HG03066 (cell line): ENCODE measurements around the gene CDC27.
"Not testable (repeated sequence)": the region's sequence is repeated elsewhere in the genome, so short reads cannot be mapped to it uniquely, and the experiment has no call there.

Source experiments
- ATAC-seq: cut with Tn5 transposase; IDR thresholded peaks from one replicate; pipeline ENCODE4 v1.9.1; 2021; ENCODE audit warnings: low read depth; ENCODE audit not compliant: unreplicated experiment

Gene CDC27

DNA sequence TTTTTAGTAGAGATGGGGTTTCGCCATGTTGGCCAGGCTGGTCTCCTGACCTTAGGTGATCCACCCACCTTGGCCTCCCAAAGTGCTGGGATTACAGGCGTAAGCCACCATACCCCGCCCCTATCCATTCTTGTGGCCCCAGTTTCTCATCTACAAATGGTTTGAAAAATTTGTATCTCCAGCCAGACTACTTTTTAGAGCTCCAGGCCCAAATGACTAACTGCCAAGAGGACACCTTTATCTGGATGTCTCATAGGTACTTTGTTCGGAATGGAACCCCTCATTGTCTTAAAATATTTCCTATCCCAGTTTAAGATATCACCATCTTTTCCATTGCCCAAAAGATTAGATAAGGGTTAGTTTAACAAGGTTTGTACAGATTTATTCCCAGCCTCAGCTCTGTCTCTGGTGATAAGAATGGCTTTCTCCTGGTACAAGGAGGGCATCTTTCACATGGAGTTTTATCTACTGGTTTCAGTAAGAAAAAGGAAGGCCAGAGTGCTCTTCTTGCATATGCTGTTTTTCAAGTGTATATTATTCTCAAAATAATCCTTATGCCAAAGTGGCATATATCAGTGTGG lies 4.9 kb upstream of the CDC27 start:
- no peak for ATAC-seq

DNA sequence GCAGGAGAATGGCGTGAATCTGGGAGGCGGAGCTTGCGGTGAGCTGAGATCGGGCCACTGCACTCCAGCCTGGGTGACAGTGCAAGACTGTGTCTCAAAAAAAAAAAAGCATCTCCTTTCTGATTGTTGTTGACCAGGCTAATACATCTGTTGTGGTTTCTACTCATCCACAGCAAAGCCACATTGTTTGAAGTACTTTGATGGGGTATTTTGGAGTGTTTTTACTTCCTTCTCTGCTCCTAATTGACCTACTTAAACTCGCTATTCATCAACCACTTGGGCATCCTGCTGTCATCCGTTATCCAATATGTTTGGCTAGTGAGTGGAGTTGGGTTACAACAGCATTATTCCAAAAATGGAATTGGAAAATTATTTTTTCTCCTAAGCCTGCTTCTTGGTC lies 3.5 kb upstream of the CDC27 start:
- ATAC-seq = no peak

GRCh38 chr17:47190770-47191169 lies 1.7 kb upstream of the CDC27 start:
- no peak for ATAC-seq

DNA sequence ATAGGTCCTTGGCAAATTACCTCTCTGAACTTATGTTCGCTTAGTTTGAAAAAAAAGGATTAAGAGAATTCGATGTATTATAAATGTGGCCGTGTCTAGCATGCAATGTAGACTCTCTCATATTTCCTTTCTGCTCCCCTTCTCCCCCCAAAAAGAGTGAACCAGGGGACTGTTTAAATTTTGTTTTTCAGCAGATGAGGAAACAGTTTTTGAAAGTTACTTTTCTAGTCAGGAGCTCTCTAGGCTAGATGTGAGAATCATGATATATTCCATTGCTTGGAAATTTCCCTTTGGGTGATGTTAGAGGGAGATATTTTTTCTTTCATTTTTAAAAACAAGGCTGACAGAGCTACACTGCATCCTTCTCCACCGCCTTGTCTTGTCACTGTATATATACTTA lies 1.1 kb upstream of the CDC27 start:
- ATAC-seq = no peak

DNA sequence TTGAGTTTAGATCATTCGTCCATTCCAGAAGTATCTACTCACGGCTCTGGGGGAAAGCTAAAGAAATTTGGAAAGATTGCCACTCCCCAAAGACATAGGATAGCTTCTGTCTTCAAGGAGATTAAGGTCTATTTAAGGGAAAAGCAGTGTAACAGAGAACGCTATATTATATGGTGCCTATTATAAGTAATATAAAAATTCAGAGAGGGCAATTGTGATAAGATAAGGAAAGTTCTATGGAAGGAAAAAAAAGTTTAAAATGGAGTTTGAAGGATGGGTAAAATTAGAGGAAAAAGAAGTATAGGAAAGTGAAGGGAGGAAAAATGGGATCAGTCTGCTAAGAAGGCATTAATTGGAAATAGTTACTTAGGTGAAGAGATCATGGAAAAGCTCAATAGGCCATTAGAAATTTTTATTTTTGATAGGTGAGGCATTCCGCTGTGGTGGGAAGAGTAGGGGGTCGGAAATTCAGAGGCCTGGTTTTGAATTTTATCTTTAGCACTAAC lies 690 bp upstream of the CDC27 start:
- ATAC-seq = no peak

- ATAC-seq = no peak
Measured at GRCh38 chr17:47188271-47188875, 722 bp downstream of the CDC27 start.

DNA sequence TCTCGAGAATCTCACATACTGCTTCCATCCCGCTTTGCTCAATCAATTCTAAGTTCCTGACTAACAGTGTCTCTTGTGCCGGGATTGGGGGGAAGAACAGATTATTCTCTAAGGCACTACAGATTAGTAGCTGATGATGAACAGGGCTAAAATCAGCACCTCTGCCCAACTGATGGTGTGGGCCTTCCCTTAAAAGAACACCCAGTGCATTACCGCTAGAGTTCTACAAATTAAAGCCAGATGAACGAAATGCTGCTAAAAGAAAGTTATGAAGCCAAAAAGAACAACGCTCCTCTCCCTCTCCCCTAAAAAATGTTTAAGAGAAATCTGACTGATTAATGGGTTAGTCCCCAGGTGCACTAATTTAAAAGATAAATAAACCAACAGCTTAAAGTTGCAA lies 4.4 kb downstream of the CDC27 start:
- ATAC-seq = no peak

DNA sequence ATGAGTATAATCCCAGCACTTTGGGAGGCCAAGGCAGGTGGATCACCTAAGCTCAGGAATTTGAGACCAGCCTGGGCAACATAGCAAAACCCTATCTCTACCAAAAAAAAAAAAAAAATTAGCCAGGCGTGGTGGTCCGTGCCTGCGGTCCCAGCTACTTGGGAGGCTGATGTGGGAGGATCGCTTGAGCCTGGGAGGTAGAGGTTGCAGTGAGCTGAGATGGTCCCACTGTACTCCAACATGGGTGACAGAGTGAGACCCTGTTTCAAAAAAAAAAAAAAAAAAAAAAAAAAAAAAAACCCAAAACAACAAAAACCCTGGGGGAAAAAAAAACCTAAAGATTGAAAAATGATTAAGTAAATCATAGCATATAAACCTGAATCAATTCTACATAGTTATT lies 8.1 kb downstream of the CDC27 start:
- ATAC-seq = not testable (repeated sequence)

DNA sequence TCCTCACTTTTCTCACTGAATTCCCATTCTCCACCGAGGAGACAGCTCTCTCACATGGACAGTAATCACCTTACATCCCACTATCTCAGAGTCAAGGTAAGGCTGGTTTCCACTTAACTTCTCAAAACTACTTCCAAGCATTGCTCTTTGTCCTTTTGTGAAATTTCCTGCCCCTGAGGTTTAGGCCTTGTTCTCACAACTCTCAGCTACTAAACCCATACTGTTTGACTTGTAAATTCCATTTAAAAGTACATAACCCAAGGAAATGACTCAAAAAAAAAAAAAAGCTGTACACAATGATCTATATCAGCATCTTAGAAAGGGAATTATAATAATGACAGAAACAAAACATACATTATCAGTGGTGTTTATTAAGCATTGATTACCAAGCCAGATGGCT lies 8.8 kb downstream of the CDC27 start:
- ATAC-seq = no peak

DNA sequence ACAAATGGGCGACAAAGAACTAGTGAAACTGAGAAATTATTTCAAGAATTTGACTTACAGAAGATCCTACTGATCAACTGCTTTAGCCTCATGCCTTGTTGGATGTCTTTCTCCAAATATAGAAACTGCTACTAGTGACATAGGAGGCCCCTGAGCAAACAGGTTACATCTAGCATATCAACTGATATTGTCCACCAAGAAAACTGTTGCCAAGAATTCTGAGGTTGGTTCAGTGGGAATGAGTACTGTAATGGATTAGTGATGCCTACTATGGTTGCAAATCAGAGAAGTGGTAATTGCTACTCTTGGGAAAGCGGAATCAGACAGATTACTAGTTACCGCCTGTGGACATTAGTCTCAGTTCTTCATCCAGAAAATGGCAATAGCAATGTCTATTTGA lies 10.0 kb downstream of the CDC27 start:
- ATAC-seq = no peak

DNA sequence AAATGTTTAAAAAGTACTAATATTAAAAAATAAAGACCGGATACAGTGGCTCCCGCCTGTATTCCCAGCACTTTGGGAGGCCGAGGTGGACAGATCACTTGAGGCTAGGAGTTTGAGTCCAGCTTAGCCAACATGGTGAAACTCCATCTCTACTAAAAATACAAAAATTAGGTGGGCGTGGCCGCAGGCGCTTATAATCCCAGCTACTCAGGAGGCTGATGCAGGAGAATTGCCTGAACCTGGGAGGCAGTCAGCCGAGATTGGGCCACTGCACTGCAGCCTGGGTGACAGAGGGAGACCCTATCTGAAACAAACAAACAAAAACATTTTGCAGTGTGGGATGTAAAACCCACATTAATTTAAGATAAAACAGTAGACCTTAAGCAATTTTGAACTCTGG lies 11.8 kb downstream of the CDC27 start:
- no peak for ATAC-seq

GRCh38 chr17:47176389-47176826 lies 12.7 kb downstream of the CDC27 start:
- ATAC-seq = no peak

DNA sequence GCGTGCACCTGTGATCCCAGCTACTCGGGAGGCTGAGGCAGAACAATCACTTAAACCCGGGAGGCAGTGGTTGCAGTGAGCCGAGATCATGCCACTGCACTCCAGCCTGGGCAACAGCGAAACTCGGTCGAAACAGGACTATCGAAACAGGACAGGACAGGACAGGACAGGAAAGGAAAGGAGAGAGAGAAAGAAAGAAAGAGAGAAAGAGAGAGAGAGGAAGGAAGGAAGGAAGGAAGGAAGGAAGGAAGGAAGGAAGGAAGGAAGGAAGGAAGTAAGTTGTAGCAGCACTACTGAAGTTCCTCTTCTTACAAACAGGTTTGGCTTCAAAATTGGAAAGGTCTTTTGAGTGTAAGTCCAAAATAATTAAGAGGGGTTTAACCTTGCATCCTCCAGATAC lies 14.3 kb downstream of the CDC27 start:
- not testable (repeated sequence) for ATAC-seq

- no peak for ATAC-seq
Measured at GRCh38 chr17:47172696-47173565, 16.2 kb downstream of the CDC27 start.

DNA sequence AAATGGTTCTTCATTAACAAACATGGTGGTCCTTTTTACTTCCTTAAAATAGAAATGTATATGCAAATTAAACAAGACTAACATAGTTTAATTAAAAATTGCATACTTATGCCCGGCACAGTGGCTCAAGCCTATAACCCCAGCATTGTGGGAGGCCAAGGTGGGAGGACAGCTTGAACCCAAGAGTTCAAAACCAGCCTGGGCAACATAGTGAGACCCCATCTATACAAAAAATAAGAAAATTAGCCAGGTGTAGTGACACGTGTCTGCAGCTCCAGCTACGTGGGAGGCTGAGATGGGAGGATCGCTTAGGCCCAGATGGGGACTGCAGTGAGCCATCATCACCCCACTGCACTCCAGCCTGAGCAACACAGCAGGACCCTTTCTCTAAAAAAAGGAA lies 18.4 kb downstream of the CDC27 start:
- ATAC-seq = no peak

DNA sequence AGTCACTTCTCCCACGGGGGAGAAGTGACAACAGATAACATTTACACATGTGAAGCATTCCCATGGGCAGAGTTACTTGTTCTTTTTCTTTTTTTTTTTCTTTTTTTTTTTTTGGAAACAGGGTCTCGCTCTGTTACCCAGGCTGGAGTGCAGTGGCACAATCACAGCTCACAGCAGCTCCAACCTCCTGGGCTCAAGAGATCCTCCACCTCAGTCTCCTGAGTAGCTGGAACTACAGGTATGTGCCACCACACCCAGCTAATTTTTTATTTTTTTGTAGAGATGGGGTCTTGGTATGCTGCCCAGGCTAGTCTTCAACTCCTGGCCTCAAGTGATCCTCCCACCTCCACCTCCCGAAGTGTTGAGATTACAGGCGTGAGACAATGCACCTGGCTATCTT lies 20.2 kb downstream of the CDC27 start:
- ATAC-seq = not testable (repeated sequence)

DNA sequence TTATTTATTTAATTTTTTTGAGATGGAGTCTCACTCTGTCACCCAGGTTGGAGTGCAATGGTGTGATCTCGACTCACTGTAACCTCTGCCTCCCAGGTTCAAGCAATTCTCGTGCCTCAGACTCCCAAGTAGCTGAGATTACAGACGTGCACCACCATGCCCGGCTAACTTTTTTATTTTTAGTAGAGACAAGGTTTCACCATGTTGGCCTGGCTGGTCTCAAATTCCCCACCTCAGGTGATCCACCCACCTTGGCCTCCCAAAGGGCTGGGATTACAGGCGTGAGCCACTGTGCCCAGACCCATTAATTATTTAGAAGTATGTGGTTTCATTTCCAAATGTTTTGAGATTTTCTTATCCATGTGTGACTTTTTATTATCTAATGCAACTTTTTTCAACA lies 22.2 kb downstream of the CDC27 start:
- not testable (repeated sequence) for ATAC-seq

GRCh38 chr17:47165137-47165536 lies 24.0 kb downstream of the CDC27 start:
- ATAC-seq = no peak

- ATAC-seq = no peak
Measured at GRCh38 chr17:47164263-47164662, 24.8 kb downstream of the CDC27 start.

DNA sequence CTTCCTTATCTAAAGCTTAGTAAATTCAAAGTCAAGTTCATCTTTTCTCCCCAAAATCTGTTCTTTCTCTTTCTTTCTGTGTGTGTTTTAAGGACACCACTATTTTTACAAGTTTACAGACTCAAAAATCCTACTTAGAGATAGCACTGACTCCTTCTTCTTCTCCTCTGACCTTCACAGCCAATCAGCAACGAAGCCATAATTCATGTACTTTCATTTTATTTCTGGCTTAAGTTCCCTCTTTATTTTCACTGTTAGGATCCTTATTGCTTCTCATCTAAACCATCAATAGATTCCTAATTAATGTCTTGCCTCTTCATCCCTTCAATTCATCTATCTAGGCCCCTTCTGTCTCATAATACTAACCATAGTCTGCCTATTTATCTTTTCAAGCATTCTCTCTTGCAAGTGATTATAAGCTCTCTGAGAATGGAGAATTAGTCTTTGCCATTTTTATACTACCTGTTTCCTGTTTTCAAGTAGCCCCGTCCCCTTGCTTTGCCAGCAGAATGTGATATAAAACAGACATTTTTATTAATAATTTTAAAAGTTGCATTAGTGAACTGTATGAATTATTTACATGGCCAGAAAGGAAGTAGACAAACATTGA lies 27.0 kb downstream of the CDC27 start:
- ATAC-seq = no peak

- ATAC-seq = no peak
Measured at GRCh38 chr17:47159315-47159714, 29.8 kb downstream of the CDC27 start.
